ENCODE results near the gene RSPH3. TPM values are rescaled to one million over a fixed set of nuclear protein-coding genes. Genes with fewer than 3 reads are reported as not detected.
"Not testable (repeated sequence)": the region's sequence is repeated elsewhere in the genome, so short reads cannot be mapped to it uniquely, and the experiment has no call there.

The RSPH3 gene
- total RNA-seq, 1 experiment from 2014 or later = 4.2 TPM

- DNase-seq (ENCODE audit: low read depth); in situ Hi-C loops (cut with HindIII; ENCODE audit: low pct_unique_long_range_greater_than_20kb, low sequenced_read_pairs): not testable (repeated sequence)
Measured at GRCh38 chr6:158952011-158952410, 48.0 kb downstream of the RSPH3 start.

- DNase-seq (ENCODE audit: low read depth); in situ Hi-C loops (cut with HindIII; ENCODE audit: low pct_unique_long_range_greater_than_20kb, low sequenced_read_pairs): not testable (repeated sequence)
Measured at GRCh38 chr6:158951565-158951964, 48.4 kb downstream of the RSPH3 start.

GRCh38 chr6:158947284-158947683 is 52.7 kb downstream of the RSPH3 start:
- in situ Hi-C loops (cut with HindIII; ENCODE audit: low pct_unique_long_range_greater_than_20kb, low sequenced_read_pairs) = no loop called here
- DNase-seq (ENCODE audit: low read depth) = no peak

- no peak for DNase-seq (ENCODE audit: low read depth)
- in situ Hi-C loops (cut with HindIII; ENCODE audit: low pct_unique_long_range_greater_than_20kb, low sequenced_read_pairs) = no loop called here
Measured at GRCh38 chr6:158943380-158944032, 56.5 kb downstream of the RSPH3 start.

- DNase-seq (ENCODE audit: low read depth) = no peak
- in situ Hi-C loops (cut with HindIII; ENCODE audit: low pct_unique_long_range_greater_than_20kb, low sequenced_read_pairs) = no loop called here
Measured at GRCh38 chr6:158942349-158942748, 57.7 kb downstream of the RSPH3 start.

GRCh38 chr6:158941246-158941645 is 58.8 kb downstream of the RSPH3 start:
- no peak for DNase-seq (ENCODE audit: low read depth)
- in situ Hi-C loops (cut with HindIII; ENCODE audit: low pct_unique_long_range_greater_than_20kb, low sequenced_read_pairs) = no loop called here

- in situ Hi-C loops (cut with HindIII; ENCODE audit: low pct_unique_long_range_greater_than_20kb, low sequenced_read_pairs) = no loop called here
- no peak for DNase-seq (ENCODE audit: low read depth)
Measured at GRCh38 chr6:158939255-158940159, 60.5 kb downstream of the RSPH3 start.

- DNase-seq (ENCODE audit: low read depth) = no peak
- in situ Hi-C loops (cut with HindIII; ENCODE audit: low pct_unique_long_range_greater_than_20kb, low sequenced_read_pairs) = no loop called here
Measured at GRCh38 chr6:158938811-158939254, 61.2 kb downstream of the RSPH3 start.

GRCh38 chr6:158938220-158938619 is 61.8 kb downstream of the RSPH3 start:
- DNase-seq (ENCODE audit: low read depth) = no peak
- in situ Hi-C loops (cut with HindIII; ENCODE audit: low pct_unique_long_range_greater_than_20kb, low sequenced_read_pairs) = no loop called here

- in situ Hi-C loops (cut with HindIII; ENCODE audit: low pct_unique_long_range_greater_than_20kb, low sequenced_read_pairs) = no loop called here
Measured at GRCh38 chr6:158934157-158934556, 65.8 kb downstream of the RSPH3 start.

GRCh38 chr6:158933079-158933595 is 66.9 kb downstream of the RSPH3 start:
- no peak for DNase-seq (ENCODE audit: low read depth)
- in situ Hi-C loops (cut with HindIII; ENCODE audit: low pct_unique_long_range_greater_than_20kb, low sequenced_read_pairs) = no loop called here

More at GRCh38 chr6:158934157-158934556, 65.8 kb downstream of the RSPH3 start:
- DNase-seq (ENCODE audit: low read depth) = no peak

GRCh38 chr6:158928068-158928467 is 71.9 kb downstream of the RSPH3 start:
- in situ Hi-C loops (cut with HindIII; ENCODE audit: low pct_unique_long_range_greater_than_20kb, low sequenced_read_pairs) = no loop called here
- DNase-seq (ENCODE audit: low read depth) = no peak

- in situ Hi-C loops (cut with HindIII; ENCODE audit: low pct_unique_long_range_greater_than_20kb, low sequenced_read_pairs) = no loop called here
- no peak for DNase-seq (ENCODE audit: low read depth)
Measured at GRCh38 chr6:158926414-158926813, 73.6 kb downstream of the RSPH3 start.

GRCh38 chr6:158924499-158925455 is 75.2 kb downstream of the RSPH3 start:
- in situ Hi-C loops (cut with HindIII; ENCODE audit: low pct_unique_long_range_greater_than_20kb, low sequenced_read_pairs) = no loop called here
- DNase-seq (ENCODE audit: low read depth) = no peak

GRCh38 chr6:158923805-158924498 is 76.0 kb downstream of the RSPH3 start:
- in situ Hi-C loops (cut with HindIII; ENCODE audit: low pct_unique_long_range_greater_than_20kb, low sequenced_read_pairs) = no loop called here
- DNase-seq (ENCODE audit: low read depth) = no peak
